A549 (cell line): Measurements from ENCODE around the gene LOXL3. TPM values are rescaled to one million over a fixed set of nuclear protein-coding genes. Genes with fewer than 3 reads are reported as not detected.
A peak's percentile ranks its signal among the peaks of the same experiment; 100 is the strongest.

ENCODE experiments used
- ATAC-seq, 2 experiments: fragments of 200-7000 bp in 1 of 2; fragments of >200 bp in 1 of 2; cut with Nextera tagmentation in 1 of 2; cut with Tn5 transposase in 1 of 2; 3 replicates each; pipeline versions ENCODE4 v1.8.0 to v1.9.1; 2018 to 2020; ENCODE audit warnings: mild to moderate bottlenecking in 1 of 2, moderate library complexity in 1 of 2
- CTCF ChIA-PET: fragments of 300-600 bp; sonication (Branson Sonifier 250); formaldehyde crosslinking; extraction: SDS; loops from one replicate; lab custom pipeline; 2021; ENCODE audit warnings: antibody characterized with exemption, inconsistent platforms; lab: Yijun Ruan, JAX
- POLR2A ChIA-PET: fragments of 350-600 bp; formaldehyde crosslinking; extraction: SDS; loops from one replicate; lab custom pipeline; 2021; ENCODE audit warnings: antibody characterized with exemption, inconsistent platforms; lab: Yijun Ruan, JAX
- DNase-seq, 2 experiments: peaks; one replicate each; pipeline versions ENCODE4 v3.0.0 to v3.0.0-alpha.2; 2011 to 2016; ENCODE audit warnings: low read depth in 1 of 2, low spot score in 1 of 2
- FAIRE-seq: peaks from 2 replicates; lab custom pipeline; 2011; peaks lifted over from hg19 to GRCh38; lab: Jason Lieb, UNC
- H3K27ac ChIP-seq, 2 experiments: fragments of >200 bp; sonication (Bioruptor Twin); formaldehyde crosslinking; 3 replicates each; pipeline ENCODE4 v1.5.1; 2016 to 2017
- H3K4me1 ChIP-seq: fragments of >200 bp; sonication (Bioruptor Twin); formaldehyde crosslinking; 3 replicates; pipeline ENCODE4 v1.6.1; 2016
- H3K4me2 ChIP-seq: fragments of >200 bp; sonication (Bioruptor Twin); formaldehyde crosslinking; 3 replicates; pipeline ENCODE4 v1.6.1; 2016
- H3K4me3 ChIP-seq: fragments of >200 bp; sonication (Bioruptor Twin); formaldehyde crosslinking; 3 replicates; pipeline ENCODE4 v1.5.1; 2016
- H3K9me3 ChIP-seq: fragments of >200 bp; sonication (Bioruptor Twin); formaldehyde crosslinking; 3 replicates; pipeline ENCODE4 v1.6.1; 2016
- EHMT2 ChIP-seq: fragments of 200-600 bp; sonication (generic); IDR thresholded peaks from 2 replicates; pipeline ENCODE4 v1.6.1; 2016; ENCODE audit warnings: antibody characterized with exemption, low read depth, mild to moderate bottlenecking, moderate library complexity
- EP300 ChIP-seq, 2 experiments: fragments of >200 bp; sonication (Bioruptor Twin); formaldehyde crosslinking; IDR thresholded peaks; 2 replicates in 1 of 2; 3 replicates in 1 of 2; pipeline ENCODE4 v1.6.1; 2016 to 2017
- HDAC2 ChIP-seq: fragments of 200-600 bp; sonication (generic); IDR thresholded peaks from 2 replicates; pipeline ENCODE4 v1.6.1; 2016
- JUN ChIP-seq, 2 experiments: fragments of >200 bp; sonication (Bioruptor Twin); formaldehyde crosslinking; IDR thresholded peaks; 2 replicates in 1 of 2; 3 replicates in 1 of 2; pipeline ENCODE4 v1.6.1; 2016 to 2017
- KDM5A ChIP-seq: fragments of 200-600 bp; sonication (generic); IDR thresholded peaks from 2 replicates; pipeline ENCODE4 v1.6.1; 2016; ENCODE audit warnings: antibody characterized with exemption, mild to moderate bottlenecking
- MAZ ChIP-seq: fragments of 150-350 bp; IDR thresholded peaks from 2 replicates; pipeline ENCODE4 v1.6.1; 2014; ENCODE audit warnings: antibody characterized with exemption, low read depth, low read length, borderline replicate concordance
- MYC ChIP-seq: IDR thresholded peaks from 2 replicates; pipeline ENCODE4 v1.6.1; 2012; ENCODE audit warnings: mild to moderate bottlenecking, inconsistent platforms, low read length, improper control_type of control experiment, borderline replicate concordance
- NFE2L2 ChIP-seq: fragments of 150-350 bp; conservative IDR thresholded peaks from 2 replicates; pipeline ENCODE4 v1.6.1; 2014; ENCODE audit warnings: low read length
- PHF8 ChIP-seq: fragments of 200-600 bp; sonication (generic); IDR thresholded peaks from 2 replicates; pipeline ENCODE4 v1.6.1; 2016; ENCODE audit warnings: low read depth, mild to moderate bottlenecking, antibody characterized with exemption, moderate library complexity, borderline replicate concordance
- POLR2A ChIP-seq: IDR thresholded peaks from 2 replicates; pipeline ENCODE4 v1.6.1; 2012; ENCODE audit warnings: mild to moderate bottlenecking, low read length
- RAD21 ChIP-seq, 2 experiments: fragments of >200 bp in 1 of 2; sonication (Bioruptor Twin) in 1 of 2; formaldehyde crosslinking in 1 of 2; IDR thresholded peaks in 1 of 2; conservative IDR thresholded peaks in 1 of 2; 2 replicates in 1 of 2; 3 replicates in 1 of 2; pipeline ENCODE4 v1.6.1; 2012 to 2018; ENCODE audit warnings: inconsistent platforms in 1 of 2
- RFX5 ChIP-seq: fragments of 450-650 bp; IDR thresholded peaks from 2 replicates; pipeline ENCODE4 v1.7.1; 2014; ENCODE audit warnings: antibody characterized with exemption, mild to moderate bottlenecking, moderate library complexity
- TFCP2L1 ChIP-seq: fragments of 250-450 bp; sonication (Bioruptor Pico); IDR thresholded peaks from 2 replicates; pipeline ENCODE4 v1.5.0; 2021; ENCODE audit warnings: mild to moderate bottlenecking
- ZC3H11A ChIP-seq: fragments of 450-650 bp; IDR thresholded peaks from 2 replicates; pipeline ENCODE4 v1.6.1; 2014; ENCODE audit warnings: antibody characterized with exemption, mild to moderate bottlenecking
- whole genome bisulfite sequencing: methylation state at CpG from one replicate; pipeline ENCODE4 v1.1.6; 2017; ENCODE audit errors: missing lambda C conversion rate; 5-methylcytosine and 5-hydroxymethylcytosine counted together
- polyA plus RNA-seq, 4 experiments: library from polyadenylated mRNA; depleted of rRNA in 3 of 4; stranded (reverse); fragments of >200 nt; fragmentation: RNase III in 1 of 4; extraction: RNeasy Plus Mini Kit Qiagen cat#74134 plus additional on column Dnase treatment in 1 of 4; gene quantifications; 2 replicates in 3 of 4; 3 replicates in 1 of 4; pipeline ENCODE4 v1.2.3, GENCODE V29; 2011 to 2017
- TF ChIP-seq, protein P1 (sequence below): IDR thresholded peaks from 2 replicates; pipeline ENCODE4 v1.6.1; 2012; ENCODE audit warnings: low read depth, borderline replicate concordance
- TF ChIP-seq, protein P2 (sequence below): IDR thresholded peaks from 2 replicates; pipeline ENCODE4 v1.6.1; 2012
- TF ChIP-seq, protein P3 (sequence below): IDR thresholded peaks from 2 replicates; pipeline ENCODE4 v1.6.1; 2012
- TF ChIP-seq, protein P4 (sequence below): fragments of 250-450 bp; sonication (Bioruptor Pico); IDR thresholded peaks from 2 replicates; pipeline ENCODE4 v1.5.0; 2021; ENCODE audit warnings: mild to moderate bottlenecking, moderate library complexity, borderline replicate concordance
- TF ChIP-seq, protein P5 (sequence below): fragments of >200 bp; sonication (Bioruptor Twin); formaldehyde crosslinking; IDR thresholded peaks from 3 replicates; pipeline ENCODE4 v1.6.1; 2016

Gene LOXL3
- polyA plus RNA-seq, 2 of the 4 experiments (the other 2 are of a cell fraction), result 0.27 to 0.30 TPM

DNA sequence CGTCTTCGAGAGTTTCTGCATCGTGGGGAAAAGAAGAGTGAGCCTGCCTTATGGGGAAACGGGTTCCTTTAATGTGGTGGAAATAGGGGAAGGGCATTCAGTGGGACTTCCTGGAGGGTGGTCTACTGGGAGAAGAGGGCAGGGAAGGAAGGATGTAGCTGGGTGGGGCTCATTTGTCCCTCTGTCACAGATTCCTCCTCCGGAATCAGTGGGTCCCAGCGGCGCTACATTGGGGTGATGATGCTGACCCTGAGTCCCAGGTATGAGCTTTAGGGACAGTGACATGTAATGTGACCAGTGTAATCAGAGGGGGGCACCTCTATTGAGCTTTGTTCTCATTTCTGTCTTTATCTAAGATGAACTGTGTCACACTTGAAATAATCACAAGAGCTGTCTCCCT, 22.1 kb downstream of the LOXL3 start:
- no peak overlapping the region for H3K27ac ChIP-seq
- 91% methylated on average over 7 of the region's 7 CpGs for WGBS

DNA sequence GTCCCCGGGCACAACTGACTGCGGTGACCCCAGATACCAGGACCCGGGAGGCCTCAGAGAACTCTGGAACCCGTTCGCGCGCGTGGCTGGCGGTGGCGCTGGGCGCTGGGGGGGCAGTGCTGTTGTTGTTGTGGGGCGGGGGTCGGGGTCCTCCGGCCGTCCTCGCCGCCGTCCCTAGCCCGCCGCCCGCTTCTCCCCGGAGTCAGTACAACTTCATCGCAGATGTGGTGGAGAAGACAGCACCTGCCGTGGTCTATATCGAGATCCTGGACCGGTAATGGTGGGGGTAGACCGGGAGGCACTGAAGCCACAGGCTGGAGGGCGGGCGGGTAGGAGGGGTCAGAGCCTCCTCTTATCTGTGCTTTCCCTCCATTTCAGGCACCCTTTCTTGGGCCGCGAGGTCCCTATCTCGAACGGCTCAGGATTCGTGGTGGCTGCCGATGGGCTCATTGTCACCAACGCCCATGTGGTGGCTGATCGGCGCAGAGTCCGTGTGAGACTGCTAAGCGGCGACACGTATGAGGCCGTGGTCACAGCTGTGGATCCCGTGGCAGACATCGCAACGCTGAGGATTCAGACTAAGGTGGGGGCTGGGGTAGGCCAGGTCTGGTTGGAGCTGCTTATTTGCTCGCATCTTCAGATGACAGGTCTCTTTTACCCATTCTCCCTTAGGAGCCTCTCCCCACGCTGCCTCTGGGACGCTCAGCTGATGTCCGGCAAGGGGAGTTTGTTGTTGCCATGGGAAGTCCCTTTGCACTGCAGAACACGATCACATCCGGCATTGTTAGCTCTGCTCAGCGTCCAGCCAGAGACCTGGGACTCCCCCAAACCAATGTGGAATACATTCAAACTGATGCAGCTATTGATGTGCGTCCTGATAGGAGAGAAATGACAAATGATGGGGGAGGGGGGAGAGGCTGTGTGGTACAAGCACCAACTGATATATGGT, 23.2 kb downstream of the LOXL3 start:
- POLR2A ChIA-PET, result interaction anchor here (0.6 to 1.9 kb wide), 12 partner anchors 8 to 72 kb away, joined by 3 to 11 read pairs (median 5); partner anchors contain the start of genes CCDC142, PCGF1, TTC31 and WBP1
- peaks cover 17% of the 10 kb centered on the region for H3K4me1 ChIP-seq
- 19% methylated on average over 52 of the region's 54 CpGs for WGBS
- peak overlapping the region; percentile 57 for H3K4me3 ChIP-seq
- CTCF ChIA-PET, result interaction anchor here (1.4 to 8.5 kb wide), 11 partner anchors 8 to 281 kb away, joined by 4 to 92 read pairs (median 15); partner anchors contain the start of genes CCDC142, LBX2, PCGF1 and TTC31
- no peak for TF ChIP-seq NFE2L2
- no peak for TF ChIP-seq ZC3H11A
- TF ChIP-seq, protein P1, sequence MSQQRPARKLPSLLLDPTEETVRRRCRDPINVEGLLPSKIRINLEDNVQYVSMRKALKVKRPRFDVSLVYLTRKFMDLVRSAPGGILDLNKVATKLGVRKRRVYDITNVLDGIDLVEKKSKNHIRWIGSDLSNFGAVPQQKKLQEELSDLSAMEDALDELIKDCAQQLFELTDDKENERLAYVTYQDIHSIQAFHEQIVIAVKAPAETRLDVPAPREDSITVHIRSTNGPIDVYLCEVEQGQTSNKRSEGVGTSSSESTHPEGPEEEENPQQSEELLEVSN, result peak; percentile 85
- TF ChIP-seq, protein P2, sequence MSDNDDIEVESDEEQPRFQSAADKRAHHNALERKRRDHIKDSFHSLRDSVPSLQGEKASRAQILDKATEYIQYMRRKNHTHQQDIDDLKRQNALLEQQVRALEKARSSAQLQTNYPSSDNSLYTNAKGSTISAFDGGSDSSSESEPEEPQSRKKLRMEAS, result peak; percentile 71; the same call in 1 of the 2 replicates
- peak overlapping the region; percentile 92 for H3K4me2 ChIP-seq
- H3K27ac ChIP-seq, result peak overlapping the region; percentile 93 to 96
- FAIRE-seq (no peak), ATAC-seq (peak; percentile 22 to 48; a peak in 5 of 6 replicates), DNase-seq (peak in 1 of 2 experiments; percentile 64)
- H3K9me3 ChIP-seq, result no peaks in the 10 kb centered on the region

More for the DNA sequence above, 22.1 kb downstream of the LOXL3 start:
- Histone ChIP-seq H3K4me3 (no peak overlapping the region), H3K9me3 (no peaks in the 10 kb centered on the region), H3K4me1 (peaks cover 17% of the 10 kb centered on the region), H3K4me2 (no peak overlapping the region)
- ChIA-PET CTCF (interaction anchor here (0.7 to 8.5 kb wide), 32 partner anchors 8 to 293 kb away, joined by 3 to 92 read pairs (median 6); partner anchors contain the start of genes C2orf81, CCDC142, LBX2 and LOXL3), POLR2A (interaction anchor here (1.0 to 1.9 kb wide), 3 partner anchors 49 to 92 kb away, joined by 3 to 6 read pairs (median 4); partner anchors contain the start of genes CCDC142 and TTC31)
- DNase-seq, result no peak
- TF ChIP-seq EP300 (IDR thresholded peaks at IDR 0.05), result no peak
- no peak for TF ChIP-seq PHF8
- FAIRE-seq, result no peak
- ATAC-seq, result no peak

DNA sequence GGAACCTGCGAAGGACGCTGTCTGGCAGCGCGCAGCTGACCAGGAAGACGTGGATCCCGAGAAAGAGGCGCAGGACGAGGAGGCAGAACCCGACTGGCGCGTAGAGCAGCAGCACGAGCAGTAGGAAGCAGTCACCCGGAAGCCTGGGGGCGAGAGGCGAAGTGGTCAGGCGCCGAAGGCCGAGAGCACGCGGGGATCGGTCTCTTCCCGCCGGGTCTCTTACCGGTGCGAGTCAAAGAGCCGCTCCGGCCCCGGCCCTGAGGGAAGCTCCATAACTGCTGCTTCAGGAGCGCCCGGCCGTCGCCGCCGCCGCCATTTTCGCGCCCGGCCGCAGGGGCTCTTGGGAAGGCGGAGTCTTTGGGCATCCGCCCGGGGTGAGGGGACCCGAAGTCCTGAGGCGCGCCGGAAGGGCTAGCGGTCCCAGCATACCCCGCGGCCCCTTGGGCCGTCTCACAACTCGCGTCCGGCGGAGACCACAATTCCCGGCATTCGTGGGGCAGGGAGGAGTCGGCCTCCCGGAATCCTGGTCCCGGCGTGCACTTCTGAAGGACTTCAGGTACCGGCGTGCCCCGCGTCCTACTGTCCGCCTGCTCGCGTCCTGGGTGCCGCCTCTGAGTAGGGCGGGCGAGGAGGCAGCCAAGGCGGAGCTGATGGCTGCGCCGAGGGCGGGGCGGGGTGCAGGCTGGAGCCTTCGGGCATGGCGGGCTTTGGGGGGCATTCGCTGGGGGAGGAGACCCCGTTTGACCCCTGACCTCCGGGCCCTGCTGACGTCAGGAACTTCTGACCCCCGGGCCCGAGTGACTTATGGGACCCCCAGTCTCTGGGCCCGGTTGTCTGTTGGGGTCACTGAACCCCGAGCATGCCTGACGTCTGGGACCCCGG, 24.1 kb downstream of the LOXL3 start, which contains the start of the genes AUP1 and HTRA2:
Gene AUP1, minus strand, starts transcription at position 350 of the 882 bp plus-strand sequence. Its CDS starts 77 bp downstream, at position 273.
Gene HTRA2, plus strand, starts transcription at position 577 of the 882 bp plus-strand sequence. Its CDS starts 74 bp downstream, at position 651.
- ATAC-seq (peak; percentile 91 to 97), FAIRE-seq (no peak), DNase-seq (peak; percentile 99 to 100)
- Histone ChIP-seq H3K4me1 (peaks cover 17% of the 10 kb centered on the region), H3K4me2 (peak within 1 kb of the TSS; percentile 97), H3K4me3 (peak within 1 kb of the TSS; percentile 57), H3K9me3 (no peaks in the 10 kb centered on the region), H3K27ac (peak within 1 kb of the TSS; percentile 93 to 96)
- ChIA-PET POLR2A (interaction anchor here (0.6 to 1.9 kb wide), 11 partner anchors 9 to 72 kb away, joined by 3 to 11 read pairs (median 5); partner anchors contain the start of genes CCDC142, PCGF1, TTC31 and WBP1), CTCF (interaction anchor here (1.3 to 8.5 kb wide), 8 partner anchors 10 to 57 kb away, joined by 4 to 92 read pairs (median 27); partner anchors contain the start of genes CCDC142, PCGF1 and TTC31)
- WGBS, result 2% methylated on average over 28 of the region's 87 CpGs
- TF ChIP-seq RAD21 (conservative IDR thresholded peaks at IDR 0.05 in 1 of 2, IDR thresholded peaks at IDR 0.05 in 1 of 2) (peak in 1 of 2 experiments; percentile 20; a peak in 1 of 5 replicates), EHMT2 (no peak), TFCP2L1 (0 out of 2 replicates have a peak, but pooled peaks have one; percentile 43), ZC3H11A (no peak), RFX5 (peak; percentile 32; the same call in 1 of the 2 replicates), HDAC2 (peak; percentile 88; the same call in 1 of the 2 replicates), KDM5A (peak; percentile 98), MYC (peak; percentile 32; the same call in 1 of the 2 replicates), NFE2L2 (no peak), MAZ (peak; percentile 52; the same call in 1 of the 2 replicates), JUN (IDR thresholded peaks at IDR 0.05) (peak; percentile 82 to 98), PHF8 (peak; percentile 99), POLR2A (peak; percentile 86)
- TF ChIP-seq, protein P2, result peak; percentile 81
- TF ChIP-seq, protein P3, sequence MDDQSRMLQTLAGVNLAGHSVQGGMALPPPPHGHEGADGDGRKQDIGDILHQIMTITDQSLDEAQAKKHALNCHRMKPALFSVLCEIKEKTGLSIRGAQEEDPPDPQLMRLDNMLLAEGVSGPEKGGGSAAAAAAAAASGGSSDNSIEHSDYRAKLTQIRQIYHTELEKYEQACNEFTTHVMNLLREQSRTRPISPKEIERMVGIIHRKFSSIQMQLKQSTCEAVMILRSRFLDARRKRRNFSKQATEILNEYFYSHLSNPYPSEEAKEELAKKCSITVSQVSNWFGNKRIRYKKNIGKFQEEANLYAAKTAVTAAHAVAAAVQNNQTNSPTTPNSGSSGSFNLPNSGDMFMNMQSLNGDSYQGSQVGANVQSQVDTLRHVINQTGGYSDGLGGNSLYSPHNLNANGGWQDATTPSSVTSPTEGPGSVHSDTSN, result peak; percentile 77
- TF ChIP-seq, protein P4, sequence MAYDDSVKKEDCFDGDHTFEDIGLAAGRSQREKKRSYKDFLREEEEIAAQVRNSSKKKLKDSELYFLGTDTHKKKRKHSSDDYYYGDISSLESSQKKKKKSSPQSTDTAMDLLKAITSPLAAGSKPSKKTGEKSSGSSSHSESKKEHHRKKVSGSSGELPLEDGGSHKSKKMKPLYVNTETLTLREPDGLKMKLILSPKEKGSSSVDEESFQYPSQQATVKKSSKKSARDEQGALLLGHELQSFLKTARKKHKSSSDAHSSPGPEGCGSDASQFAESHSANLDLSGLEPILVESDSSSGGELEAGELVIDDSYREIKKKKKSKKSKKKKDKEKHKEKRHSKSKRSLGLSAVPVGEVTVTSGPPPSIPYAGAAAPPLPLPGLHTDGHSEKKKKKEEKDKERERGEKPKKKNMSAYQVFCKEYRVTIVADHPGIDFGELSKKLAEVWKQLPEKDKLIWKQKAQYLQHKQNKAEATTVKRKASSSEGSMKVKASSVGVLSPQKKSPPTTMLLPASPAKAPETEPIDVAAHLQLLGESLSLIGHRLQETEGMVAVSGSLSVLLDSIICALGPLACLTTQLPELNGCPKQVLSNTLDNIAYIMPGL (CRISPR knock-in tag), result 0 out of 2 replicates have a peak, but pooled peaks have one; percentile 34
- TF ChIP-seq, protein P1, result peak; percentile 74; the same call in 1 of the 2 replicates
- TF ChIP-seq, protein P5, sequence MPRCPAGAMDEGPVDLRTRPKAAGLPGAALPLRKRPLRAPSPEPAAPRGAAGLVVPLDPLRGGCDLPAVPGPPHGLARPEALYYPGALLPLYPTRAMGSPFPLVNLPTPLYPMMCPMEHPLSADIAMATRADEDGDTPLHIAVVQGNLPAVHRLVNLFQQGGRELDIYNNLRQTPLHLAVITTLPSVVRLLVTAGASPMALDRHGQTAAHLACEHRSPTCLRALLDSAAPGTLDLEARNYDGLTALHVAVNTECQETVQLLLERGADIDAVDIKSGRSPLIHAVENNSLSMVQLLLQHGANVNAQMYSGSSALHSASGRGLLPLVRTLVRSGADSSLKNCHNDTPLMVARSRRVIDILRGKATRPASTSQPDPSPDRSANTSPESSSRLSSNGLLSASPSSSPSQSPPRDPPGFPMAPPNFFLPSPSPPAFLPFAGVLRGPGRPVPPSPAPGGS, result peak; percentile 83
